HG03045 (cell line): ENCODE results near the gene PCDHB12.

Experiments
- ATAC-seq: cut with Tn5 transposase; IDR thresholded peaks from one replicate; pipeline ENCODE4 v1.9.1; 2021; ENCODE audit warnings: mild to moderate bottlenecking, moderate library complexity; ENCODE audit not compliant: unreplicated experiment

The PCDHB12 gene

DNA sequence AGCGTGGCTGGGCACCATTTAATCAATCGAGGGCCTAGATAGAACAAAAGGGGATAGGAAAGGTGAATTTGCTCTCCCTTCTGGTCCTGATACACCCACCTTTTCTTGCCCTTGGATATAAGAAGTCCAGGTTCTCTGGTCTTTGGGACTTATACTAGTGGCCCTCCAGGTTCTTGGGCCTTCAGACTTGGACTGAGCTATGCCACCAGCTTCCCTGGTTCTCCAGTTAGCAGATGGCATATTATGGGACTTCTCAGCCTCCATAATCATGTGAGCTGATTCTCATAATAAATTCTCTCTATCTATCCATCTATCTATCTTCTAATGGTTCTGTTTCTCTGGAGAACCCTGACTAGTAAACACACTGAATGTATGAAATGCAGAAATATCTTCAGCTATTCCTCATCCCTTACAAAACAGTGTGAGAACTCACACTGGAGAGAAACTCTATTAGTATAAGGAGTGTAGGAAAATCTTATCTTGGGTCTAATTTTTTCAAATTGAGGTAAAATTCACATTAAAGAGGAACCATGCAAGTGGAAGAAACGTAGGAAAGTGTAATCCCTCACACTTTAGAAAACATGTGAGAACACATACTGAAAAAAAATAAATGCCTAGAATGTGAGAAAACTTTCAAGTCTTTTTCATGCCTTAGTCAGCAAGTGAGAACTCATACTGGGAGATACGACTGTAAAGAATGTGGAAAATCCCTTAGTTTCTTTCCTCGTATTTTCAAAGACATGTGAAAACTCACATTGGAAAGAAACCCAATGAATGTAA lies 52.1 kb downstream of the PCDHB12 start:
- no peak for ATAC-seq

DNA sequence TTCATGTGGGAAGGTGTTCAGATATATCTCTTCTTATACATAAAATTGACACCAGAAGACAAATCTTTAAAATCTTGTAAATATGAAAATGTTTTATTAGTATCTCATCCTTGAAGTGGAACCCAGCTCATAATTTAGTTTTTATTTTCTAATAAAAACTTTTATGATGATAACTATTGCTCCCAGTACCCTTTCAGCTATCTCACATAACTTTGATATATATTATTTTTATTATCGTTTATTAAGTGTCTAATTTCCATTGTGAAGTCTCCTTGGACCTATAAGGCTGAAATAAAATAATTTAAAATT lies 52.7 kb downstream of the PCDHB12 start:
- no peak for ATAC-seq
